Raji (cell line): ENCODE results near the gene CDKN2B-AS1.
A peak's percentile ranks its signal among the peaks of the same experiment; 100 is the strongest.

Experiments used
- POLR2A ChIP-seq: IDR thresholded peaks from 2 replicates; pipeline ENCODE4 v1.6.1; 2011; ENCODE audit warnings: low read depth, low read length, control low read depth; ENCODE audit not compliant: insufficient read depth

Gene CDKN2B-AS1

GRCh38 chr9:21995006-21995665 lies 545 bp downstream of the CDKN2B-AS1 start:
- peak; percentile 60 for TF ChIP-seq POLR2A

- no peak for TF ChIP-seq POLR2A
These were observed 1.2 kb downstream of the CDKN2B-AS1 start for GRCh38 chr9:21995666-21996398.

GRCh38 chr9:21996438-21996837 lies 1.8 kb downstream of the CDKN2B-AS1 start:
- no peak for TF ChIP-seq POLR2A

- TF ChIP-seq POLR2A = no peak
These were observed 2.3 kb downstream of the CDKN2B-AS1 start for GRCh38 chr9:21996858-21997257.

GRCh38 chr9:21997480-21997879 lies 2.9 kb downstream of the CDKN2B-AS1 start:
- TF ChIP-seq POLR2A = no peak

- TF ChIP-seq POLR2A = no peak
These were observed 3.4 kb downstream of the CDKN2B-AS1 start for GRCh38 chr9:21998026-21998425.

- no peak for TF ChIP-seq POLR2A
These were observed 7.4 kb downstream of the CDKN2B-AS1 start for GRCh38 chr9:22002038-22002437.

GRCh38 chr9:22005021-22005701 lies 10.6 kb downstream of the CDKN2B-AS1 start:
- no peak for TF ChIP-seq POLR2A

- TF ChIP-seq POLR2A = no peak
These were observed 11.4 kb downstream of the CDKN2B-AS1 start for GRCh38 chr9:22005702-22006606.

GRCh38 chr9:22008384-22008716 lies 13.8 kb downstream of the CDKN2B-AS1 start:
- no peak for TF ChIP-seq POLR2A

- TF ChIP-seq POLR2A = no peak
These were observed 14.3 kb downstream of the CDKN2B-AS1 start, which contains the start of gene CDKN2B for GRCh38 chr9:22008717-22009505. CDKN2B (minus strand) TSS chr9:22009305; CDS start chr9:22008953, 352 bp downstream.

GRCh38 chr9:22009506-22009867 lies 14.9 kb downstream of the CDKN2B-AS1 start:
- TF ChIP-seq POLR2A = peak; percentile 93

- no peak for TF ChIP-seq POLR2A
These were observed 16.5 kb downstream of the CDKN2B-AS1 start for GRCh38 chr9:22010866-22011625.

- no peak for TF ChIP-seq POLR2A
These were observed 27.8 kb downstream of the CDKN2B-AS1 start for GRCh38 chr9:22022396-22022795.
